SK-N-SH treated with all-trans-retinoic acid at 6 μM for 48 hours (cell line): ENCODE data around the gene NAALADL2.

ENCODE experiments used
- ATAC-seq: fragments of 200-7000 bp; cut with Tn5 transposase; 3 replicates; pipeline ENCODE4 v1.9.1; 2020; ENCODE audit warnings: mild to moderate bottlenecking, moderate library complexity
- ARNTL ChIP-seq: fragments of 450-650 bp; formaldehyde crosslinking; IDR thresholded peaks from 2 replicates; pipeline ENCODE4 v1.5.0; 2020; ENCODE audit warnings: low read depth, mild to moderate bottlenecking, moderate library complexity, borderline replicate concordance
- BACH2 ChIP-seq: fragments of 250-450 bp; sonication (Bioruptor Pico); IDR thresholded peaks from 2 replicates; pipeline ENCODE4 v1.9.0; 2021; ENCODE audit warnings: mild to moderate bottlenecking, borderline replicate concordance
- CREB5 ChIP-seq: fragments of 250-450 bp; sonication (Bioruptor Pico); IDR thresholded peaks from 2 replicates; pipeline ENCODE4 v1.5.1; 2020; ENCODE audit warnings: low read depth, mild to moderate bottlenecking, moderate library complexity
- CSDC2 ChIP-seq: fragments of 250-450 bp; sonication (Bioruptor Pico); IDR thresholded peaks from 2 replicates; pipeline ENCODE4 v1.5.0; 2020; ENCODE audit warnings: mild to moderate bottlenecking, moderate library complexity
- CSRNP3 ChIP-seq: fragments of 250-450 bp; sonication (Bioruptor Pico); IDR thresholded peaks from 2 replicates; pipeline ENCODE4 v1.5.1; 2021; ENCODE audit warnings: mild to moderate bottlenecking, moderate library complexity
- ESRRG ChIP-seq: fragments of 250-450 bp; sonication (Bioruptor Pico); IDR thresholded peaks from 2 replicates; pipeline ENCODE4 v1.6.1; 2021; ENCODE audit warnings: mild to moderate bottlenecking
- GLIS3 ChIP-seq: fragments of 250-450 bp; sonication (Bioruptor Pico); IDR thresholded peaks from 2 replicates; pipeline ENCODE4 v1.5.0; 2020; ENCODE audit warnings: mild to moderate bottlenecking, moderate library complexity
- ISL1 ChIP-seq: fragments of 250-450 bp; sonication (Bioruptor Pico); IDR thresholded peaks from 2 replicates; pipeline ENCODE4 v2.1.2; 2022; ENCODE audit warnings: mild to moderate bottlenecking, moderate library complexity
- OSR1 ChIP-seq: fragments of 250-450 bp; sonication (Bioruptor Pico); IDR thresholded peaks from 2 replicates; pipeline ENCODE4 v1.8.0; 2022; ENCODE audit warnings: moderate library complexity, mild to moderate bottlenecking, inconsistent platforms
- PATZ1 ChIP-seq: fragments of 250-450 bp; sonication (Bioruptor Pico); IDR thresholded peaks from 2 replicates; pipeline ENCODE4 v1.8.0; 2020; ENCODE audit warnings: mild to moderate bottlenecking, moderate library complexity, borderline replicate concordance
- PPARA ChIP-seq: fragments of 250-450 bp; sonication (Bioruptor Pico); IDR thresholded peaks from 2 replicates; pipeline ENCODE4 v1.5.0; 2020; ENCODE audit warnings: mild to moderate bottlenecking, borderline replicate concordance
- RARB ChIP-seq: fragments of 250-450 bp; sonication (Bioruptor Pico); IDR thresholded peaks from 2 replicates; pipeline ENCODE4 v1.8.0; 2021; ENCODE audit warnings: mild to moderate bottlenecking, moderate library complexity
- SNAI2 ChIP-seq: fragments of 250-450 bp; sonication (Bioruptor Pico); IDR thresholded peaks from 2 replicates; pipeline ENCODE4 v1.5.0; 2020; ENCODE audit warnings: mild to moderate bottlenecking, moderate library complexity
- TCF4 ChIP-seq: fragments of 250-450 bp; sonication (Bioruptor Pico); IDR thresholded peaks from 2 replicates; pipeline ENCODE4 v1.8.0; 2021; ENCODE audit warnings: mild to moderate bottlenecking, moderate library complexity, borderline replicate concordance
- TOX ChIP-seq: fragments of 250-450 bp; sonication (Bioruptor Pico); IDR thresholded peaks from 2 replicates; pipeline ENCODE4 v1.8.0; 2021; ENCODE audit warnings: mild to moderate bottlenecking, moderate library complexity, borderline replicate concordance
- TSHZ2 ChIP-seq: fragments of 250-450 bp; sonication (Bioruptor Pico); IDR thresholded peaks from 2 replicates; pipeline ENCODE4 v1.5.0; 2020; ENCODE audit warnings: mild to moderate bottlenecking, moderate library complexity
- ZC3H10 ChIP-seq: fragments of 250-450 bp; sonication (Bioruptor Pico); IDR thresholded peaks from 2 replicates; pipeline ENCODE4 v1.5.1; 2021; ENCODE audit warnings: mild to moderate bottlenecking, moderate library complexity
- ZFP3 ChIP-seq: fragments of 250-450 bp; sonication (Bioruptor Pico); IDR thresholded peaks from 2 replicates; pipeline ENCODE4 v1.5.0; 2020; ENCODE audit warnings: mild to moderate bottlenecking, moderate library complexity
- ZFP30 ChIP-seq: fragments of 450-650 bp; formaldehyde crosslinking; IDR thresholded peaks from 2 replicates; pipeline ENCODE4 v1.5.0; 2022; ENCODE audit warnings: mild to moderate bottlenecking, moderate library complexity
- ZNF565 ChIP-seq: fragments of 450-650 bp; formaldehyde crosslinking; conservative IDR thresholded peaks from 2 replicates; pipeline ENCODE4 v1.5.0; 2020; ENCODE audit warnings: low read depth, mild to moderate bottlenecking, moderate library complexity
- ZNF70 ChIP-seq: fragments of 450-650 bp; formaldehyde crosslinking; IDR thresholded peaks from 2 replicates; pipeline ENCODE4 v1.5.0; 2020; ENCODE audit warnings: mild to moderate bottlenecking, moderate library complexity

NAALADL2 gene

GRCh38 chr3:175144368-175144767, 285.2 kb downstream of the NAALADL2 start:
- ATAC-seq = no peak
- TF ChIP-seq PPARA = no peak
- TF ChIP-seq ZFP30 (CRISPR knock-in tag) = no peak

GRCh38 chr3:175146258-175146657, 287.1 kb downstream of the NAALADL2 start:
- TF ChIP-seq SNAI2 (no peak), ZC3H10 (CRISPR knock-in tag) (no peak), ZNF70 (no peak), TOX (no peak), CSRNP3 (CRISPR knock-in tag) (no peak), ESRRG (no peak), ARNTL (CRISPR knock-in tag) (no peak), PPARA (no peak), BACH2 (CRISPR knock-in tag) (no peak), TSHZ2 (CRISPR knock-in tag) (no peak), ISL1 (CRISPR knock-in tag) (no peak), CREB5 (CRISPR knock-in tag) (no peak)
- ATAC-seq = 0 out of 3 replicates have a peak, but pooled peaks have one; percentile 40

GRCh38 chr3:175149675-175150074, 290.5 kb downstream of the NAALADL2 start:
- no peak for TF ChIP-seq BACH2 (CRISPR knock-in tag)
- TF ChIP-seq TCF4 (CRISPR knock-in tag) = no peak
- no peak for TF ChIP-seq TOX
- no peak for TF ChIP-seq ZC3H10 (CRISPR knock-in tag)
- no peak for TF ChIP-seq ZFP3 (CRISPR knock-in tag)
- TF ChIP-seq CSDC2 (CRISPR knock-in tag) = no peak
- no peak for TF ChIP-seq GLIS3 (CRISPR knock-in tag)
- TF ChIP-seq ZNF565 = no peak
- no peak for TF ChIP-seq OSR1
- no peak for TF ChIP-seq TSHZ2 (CRISPR knock-in tag)
- TF ChIP-seq, all 23 proteins: peak for 0
- no peak for ATAC-seq

GRCh38 chr3:175150812-175151401, 291.8 kb downstream of the NAALADL2 start:
- no peak for ATAC-seq

More at GRCh38 chr3:175150812-175151401, 291.8 kb downstream of the NAALADL2 start:
- TF ChIP-seq ZFP3 (CRISPR knock-in tag) (no peak), CREB5 (CRISPR knock-in tag) (no peak), ARNTL (CRISPR knock-in tag) (no peak), RARB (CRISPR knock-in tag) (no peak), SNAI2 (no peak), CSRNP3 (CRISPR knock-in tag) (no peak), BACH2 (CRISPR knock-in tag) (no peak), OSR1 (no peak), ZNF70 (no peak), ISL1 (CRISPR knock-in tag) (no peak), GLIS3 (CRISPR knock-in tag) (no peak), TOX (no peak), PPARA (no peak), ZNF565 (no peak), ZFP30 (CRISPR knock-in tag) (no peak), PATZ1 (no peak)
